GM19239 (cell line): ENCODE results near the gene FOXD1.
"Not testable (repeated sequence)": the region's sequence is repeated elsewhere in the genome, so short reads cannot be mapped to it uniquely, and the experiment has no call there.

ENCODE experiments used
- DNase-seq: peaks from one replicate; pipeline ENCODE4 v3.0.0; 2011; ENCODE audit warnings: low spot score; ENCODE audit not compliant: insufficient read length
- FAIRE-seq: peaks from 2 replicates; lab custom pipeline; 2011; peaks lifted over from hg19 to GRCh38; lab: Jason Lieb, UNC

FOXD1 gene

GRCh38 chr5:73419465-73420390 is 28.8 kb downstream of the FOXD1 start:
- DNase-seq = no peak
- FAIRE-seq = no peak

GRCh38 chr5:73419117-73419464 is 29.5 kb downstream of the FOXD1 start:
- FAIRE-seq (no peak), DNase-seq (no peak)

DNA sequence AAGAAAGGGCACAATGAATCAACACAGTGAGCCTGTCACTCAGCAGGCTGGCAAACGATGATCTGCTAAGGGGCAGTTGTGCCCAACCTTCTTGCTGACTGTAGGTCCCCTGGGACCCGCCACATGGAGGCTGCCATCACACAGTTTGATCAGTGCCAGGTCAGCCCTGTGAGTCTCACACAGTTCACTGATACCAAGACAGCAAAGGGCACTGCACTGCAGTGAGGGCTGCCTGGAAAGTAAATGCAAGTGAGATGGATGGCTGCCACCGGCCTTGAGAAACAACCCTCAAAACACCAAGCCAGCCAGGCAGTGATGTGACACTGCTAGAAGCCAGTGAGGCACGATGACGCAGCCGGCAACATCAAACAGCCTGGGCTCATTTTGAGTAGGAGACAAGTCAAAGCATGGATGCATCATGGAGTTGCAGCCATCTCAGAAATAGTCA is 30.3 kb downstream of the FOXD1 start:
- no peak for FAIRE-seq
- no peak for DNase-seq

- no peak for DNase-seq
- FAIRE-seq = no peak
Measured at GRCh38 chr5:73417303-73418034, 31.1 kb downstream of the FOXD1 start.

- DNase-seq (no peak), FAIRE-seq (no peak)
Measured at GRCh38 chr5:73415617-73416016, 33.0 kb downstream of the FOXD1 start.

GRCh38 chr5:73415171-73415570 is 33.4 kb downstream of the FOXD1 start:
- FAIRE-seq (no peak), DNase-seq (no peak)

DNA sequence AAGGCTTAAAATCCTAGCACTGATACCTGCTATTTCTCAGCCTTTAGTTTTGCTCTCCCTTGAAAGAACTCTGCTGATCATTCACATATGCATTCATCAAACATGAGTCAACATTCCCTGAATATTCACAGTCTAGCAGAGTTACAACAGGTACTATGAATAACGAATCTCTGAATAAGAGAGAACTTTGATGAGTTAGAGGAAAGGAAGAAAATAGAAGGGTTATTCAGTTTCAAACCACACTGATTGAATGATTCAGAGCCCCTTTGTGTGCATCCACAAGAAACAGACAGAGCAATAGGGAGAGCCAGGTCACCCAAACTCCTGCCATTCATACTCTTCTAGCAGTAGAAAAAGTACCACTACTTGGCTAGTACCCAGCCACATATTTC is 36.0 kb downstream of the FOXD1 start:
- no peak for FAIRE-seq

DNA sequence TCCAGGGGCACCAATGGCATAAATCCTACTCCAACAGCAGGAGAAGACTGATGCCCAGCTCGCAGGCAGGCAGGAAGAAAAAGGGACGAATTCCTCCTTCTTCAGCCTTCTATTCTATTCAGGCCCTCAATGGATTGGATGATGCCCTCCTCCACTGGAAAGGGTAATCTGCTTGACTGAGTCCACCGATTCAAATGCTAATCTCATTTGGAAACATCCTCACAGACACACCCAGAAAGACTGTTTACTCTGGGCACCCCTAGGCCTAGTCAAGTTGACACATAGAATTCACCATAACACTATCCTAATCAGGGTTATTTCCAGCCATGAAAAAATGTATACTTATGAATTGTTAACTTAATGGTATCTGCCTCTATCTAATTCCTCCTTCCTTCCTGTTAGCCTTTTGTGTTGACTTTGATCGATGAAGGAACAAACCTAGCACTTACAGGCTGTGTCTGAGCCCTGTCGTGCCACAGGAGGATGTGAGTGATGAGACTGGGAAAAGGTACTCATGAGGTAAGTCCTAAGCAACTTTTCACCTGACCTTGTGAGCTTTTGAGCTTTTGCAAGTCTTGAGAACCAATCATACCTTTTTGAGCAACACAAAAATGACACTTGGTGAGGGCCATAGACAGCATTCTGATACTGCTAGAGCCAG is 36.5 kb downstream of the FOXD1 start:
- no peak for FAIRE-seq
- DNase-seq = no peak

More for the DNA sequence above, 36.0 kb downstream of the FOXD1 start:
- no peak for DNase-seq

- FAIRE-seq, DNase-seq: not testable (repeated sequence)
Measured at GRCh38 chr5:73409927-73410326, 38.6 kb downstream of the FOXD1 start.

- FAIRE-seq (no peak), DNase-seq (no peak)
Measured at GRCh38 chr5:73405691-73406090, 42.9 kb downstream of the FOXD1 start.

GRCh38 chr5:73399775-73400174 is 48.8 kb downstream of the FOXD1 start:
- no peak for FAIRE-seq
- no peak for DNase-seq
